ENCODE data around the gene PLCB3. TPM values are rescaled to one million over a fixed set of nuclear protein-coding genes. Genes with fewer than 3 reads are reported as not detected.
A peak's percentile ranks its signal among the peaks of the same experiment; 100 is the strongest.

The PLCB3 gene
- total RNA-seq, 1 experiment from 2014 or later = 45.3 TPM

GRCh38 chr11:64235437-64236161 is 15.7 kb upstream of the PLCB3 start:
- H3K9me3 ChIP-seq (ENCODE audit: low read depth, low read length, poor library complexity, severe bottlenecking) = no peaks in the 10 kb centered on the region
- H3K27ac ChIP-seq (ENCODE audit: low read depth, low read length, poor library complexity, severe bottlenecking) = no peak overlapping the region
- DNase-seq (ENCODE audit: low spot score) = no peak
- intact Hi-C loops (cut with micrococcal nuclease; ENCODE audit: unreplicated experiment) = no loop called here
- ChIA-PET CTCF (interaction anchor here (0.5 kb wide), 1 partner anchor 31 kb away, joined by 3 read pairs; no protein-coding TSS in a partner anchor), POLR2A (ENCODE audit: low non-redundant PET) (no interaction called here)
- peak overlapping the region; percentile 60 for H3K4me3 ChIP-seq (ENCODE audit: low read depth, low read length, poor library complexity, severe bottlenecking)
- BruUV-seq (replicated peaks) = no TSS peak
- H3K27me3 ChIP-seq (replicated peaks; ENCODE audit: insufficient read depth, low read depth, low read length, poor library complexity) = no peaks in the 10 kb centered on the region
- TF ChIP-seq EZH2 (IDR thresholded peaks at IDR 0.05; ENCODE audit: borderline replicate concordance, low read depth, low read length, poor library complexity, severe bottlenecking) = no peak
- TF ChIP-seq, protein P1, sequence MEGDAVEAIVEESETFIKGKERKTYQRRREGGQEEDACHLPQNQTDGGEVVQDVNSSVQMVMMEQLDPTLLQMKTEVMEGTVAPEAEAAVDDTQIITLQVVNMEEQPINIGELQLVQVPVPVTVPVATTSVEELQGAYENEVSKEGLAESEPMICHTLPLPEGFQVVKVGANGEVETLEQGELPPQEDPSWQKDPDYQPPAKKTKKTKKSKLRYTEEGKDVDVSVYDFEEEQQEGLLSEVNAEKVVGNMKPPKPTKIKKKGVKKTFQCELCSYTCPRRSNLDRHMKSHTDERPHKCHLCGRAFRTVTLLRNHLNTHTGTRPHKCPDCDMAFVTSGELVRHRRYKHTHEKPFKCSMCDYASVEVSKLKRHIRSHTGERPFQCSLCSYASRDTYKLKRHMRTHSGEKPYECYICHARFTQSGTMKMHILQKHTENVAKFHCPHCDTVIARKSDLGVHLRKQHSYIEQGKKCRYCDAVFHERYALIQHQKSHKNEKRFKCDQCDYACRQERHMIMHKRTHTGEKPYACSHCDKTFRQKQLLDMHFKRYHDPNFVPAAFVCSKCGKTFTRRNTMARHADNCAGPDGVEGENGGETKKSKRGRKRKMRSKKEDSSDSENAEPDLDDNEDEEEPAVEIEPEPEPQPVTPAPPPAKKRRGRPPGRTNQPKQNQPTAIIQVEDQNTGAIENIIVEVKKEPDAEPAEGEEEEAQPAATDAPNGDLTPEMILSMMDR (conservative IDR thresholded peaks at IDR 0.05; ENCODE audit: low read depth, low read length) = no peak
- peaks cover 16% of the 10 kb centered on the region for H3K36me3 ChIP-seq (ENCODE audit: insufficient read depth, low read length, poor library complexity, severe bottlenecking)
- H3K4me1 ChIP-seq (ENCODE audit: insufficient read depth, low read length, poor library complexity, severe bottlenecking) = peaks cover 11% of the 10 kb centered on the region

- no peak for DNase-seq (ENCODE audit: low spot score)
- no peaks in the 10 kb centered on the region for H3K27me3 ChIP-seq (replicated peaks; ENCODE audit: insufficient read depth, low read depth, low read length, poor library complexity)
- no TSS peak for BruUV-seq (replicated peaks)
- no peaks in the 10 kb centered on the region for H3K9me3 ChIP-seq (ENCODE audit: low read depth, low read length, poor library complexity, severe bottlenecking)
- POLR2A ChIA-PET (ENCODE audit: low non-redundant PET) = interaction anchor here (0.5 to 0.6 kb wide), 2 partner anchors 260 to 394 kb away, joined by 3 to 4 read pairs; no protein-coding TSS in a partner anchor
- CTCF ChIA-PET = interaction anchor here (1.7 kb wide), 1 partner anchor 33 kb away, joined by 5 read pairs; no protein-coding TSS in a partner anchor
- peaks cover 11% of the 10 kb centered on the region for H3K4me1 ChIP-seq (ENCODE audit: insufficient read depth, low read length, poor library complexity, severe bottlenecking)
- H3K36me3 ChIP-seq (ENCODE audit: insufficient read depth, low read length, poor library complexity, severe bottlenecking) = peaks cover 16% of the 10 kb centered on the region
- no peak overlapping the region for H3K27ac ChIP-seq (ENCODE audit: low read depth, low read length, poor library complexity, severe bottlenecking)
- no peak overlapping the region for H3K4me3 ChIP-seq (ENCODE audit: low read depth, low read length, poor library complexity, severe bottlenecking)
- intact Hi-C loops (cut with micrococcal nuclease; ENCODE audit: unreplicated experiment) = no loop called here
- TF ChIP-seq, protein P1 (conservative IDR thresholded peaks at IDR 0.05; ENCODE audit: low read depth, low read length) = no peak
- TF ChIP-seq EZH2 (IDR thresholded peaks at IDR 0.05; ENCODE audit: borderline replicate concordance, low read depth, low read length, poor library complexity, severe bottlenecking) = no peak
These were observed 13.8 kb upstream of the PLCB3 start for GRCh38 chr11:64237484-64237951.

- H3K36me3 ChIP-seq (ENCODE audit: insufficient read depth, low read length, poor library complexity, severe bottlenecking) = peaks cover 16% of the 10 kb centered on the region
- no TSS peak for BruUV-seq (replicated peaks)
- no peaks in the 10 kb centered on the region for H3K27me3 ChIP-seq (replicated peaks; ENCODE audit: insufficient read depth, low read depth, low read length, poor library complexity)
- H3K4me1 ChIP-seq (ENCODE audit: insufficient read depth, low read length, poor library complexity, severe bottlenecking) = peaks cover 11% of the 10 kb centered on the region
- ChIA-PET POLR2A (ENCODE audit: low non-redundant PET) (no interaction called here), CTCF (interaction anchor here (1.7 kb wide), 1 partner anchor 34 kb away, joined by 5 read pairs; no protein-coding TSS in a partner anchor)
- H3K27ac ChIP-seq (ENCODE audit: low read depth, low read length, poor library complexity, severe bottlenecking) = no peak overlapping the region
- intact Hi-C loops (cut with micrococcal nuclease; ENCODE audit: unreplicated experiment) = no loop called here
- H3K9me3 ChIP-seq (ENCODE audit: low read depth, low read length, poor library complexity, severe bottlenecking) = no peaks in the 10 kb centered on the region
- no peak for DNase-seq (ENCODE audit: low spot score)
- TF ChIP-seq EZH2 (IDR thresholded peaks at IDR 0.05; ENCODE audit: borderline replicate concordance, low read depth, low read length, poor library complexity, severe bottlenecking) = no peak
- TF ChIP-seq, protein P1 (conservative IDR thresholded peaks at IDR 0.05; ENCODE audit: low read depth, low read length) = no peak
- H3K4me3 ChIP-seq (ENCODE audit: low read depth, low read length, poor library complexity, severe bottlenecking) = no peak overlapping the region
These were observed 13.3 kb upstream of the PLCB3 start for GRCh38 chr11:64238076-64238475.
